ELR (cell line): Measurements from ENCODE around the gene TADA2B.
A peak's percentile ranks its signal among the peaks of the same experiment; 100 is the strongest.
"Not testable (repeated sequence)": the region's sequence is repeated elsewhere in the genome, so short reads cannot be mapped to it uniquely, and the experiment has no call there.

Source experiments
- DNase-seq: peaks from one replicate; pipeline ENCODE4 v3.0.0-alpha.2; 2015; ENCODE audit warnings: low read depth

The TADA2B gene

GRCh38 chr4:7079483-7079882 lies 36.3 kb downstream of the TADA2B start:
- not testable (repeated sequence) for DNase-seq

DNA sequence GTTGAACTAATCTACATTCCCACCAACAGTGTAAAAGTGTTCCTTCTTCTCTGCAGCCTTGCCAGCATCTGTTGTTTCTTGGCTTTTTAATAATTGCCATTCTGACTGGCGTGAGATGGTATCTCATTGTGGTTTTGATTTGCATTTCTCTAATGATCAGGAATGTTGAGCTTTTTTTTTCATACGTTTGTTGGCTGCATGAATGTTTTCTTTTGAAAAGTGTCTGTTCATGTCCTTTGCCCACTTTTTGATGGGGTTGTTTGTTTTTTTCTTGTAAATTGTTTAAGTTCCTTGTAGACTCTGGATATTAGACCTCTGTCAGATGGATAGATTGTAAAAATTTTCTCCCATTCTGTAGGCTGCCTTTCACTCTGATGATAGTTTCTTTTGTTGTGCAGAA lies 36.7 kb downstream of the TADA2B start:
- not testable (repeated sequence) for DNase-seq

DNA sequence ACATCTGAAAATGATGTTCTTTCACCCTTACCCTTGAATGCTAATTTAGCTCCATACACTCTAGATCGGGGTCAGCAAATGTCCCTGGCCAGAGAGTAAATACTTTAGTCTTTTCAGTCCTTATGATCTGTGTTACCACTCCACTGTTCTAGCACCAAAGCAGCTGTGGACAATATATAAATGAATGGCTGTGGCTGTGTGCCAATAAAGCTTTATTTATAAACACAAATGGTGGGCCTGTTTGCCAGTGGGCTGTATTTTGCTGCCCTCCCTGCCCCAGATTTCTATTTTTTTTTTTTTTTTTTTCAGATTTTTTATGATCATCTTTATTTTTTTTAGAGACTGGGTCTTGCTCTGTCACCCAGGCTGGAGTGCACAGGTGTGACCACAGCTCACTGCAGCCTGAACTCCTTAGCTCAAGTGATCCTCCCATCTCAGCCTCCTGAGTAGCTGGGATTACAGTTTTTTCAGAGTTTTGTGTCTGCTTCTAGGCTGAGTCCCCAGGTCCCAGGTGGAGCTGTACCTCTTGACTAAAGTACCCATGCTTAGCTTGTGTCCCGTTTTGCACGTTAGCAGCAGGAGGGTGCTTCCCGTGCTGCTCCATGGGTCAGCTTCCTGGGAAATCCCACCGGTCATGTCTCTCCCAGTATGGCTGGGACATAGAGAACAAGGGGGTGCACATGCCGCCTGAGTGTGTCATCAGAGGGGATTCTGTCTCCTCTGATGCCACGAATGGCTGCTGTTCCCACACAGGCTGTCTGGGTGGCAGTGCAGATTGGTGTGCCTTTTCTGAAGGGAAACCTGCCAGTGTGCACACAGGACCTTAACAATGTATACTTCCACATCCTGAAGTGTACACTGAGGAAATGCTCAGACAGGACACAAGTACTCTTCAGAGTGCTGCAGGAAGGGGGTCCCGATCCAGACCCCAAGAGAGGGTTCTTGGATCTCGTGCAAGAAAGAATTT lies 40.7 kb downstream of the TADA2B start:
- no peak for DNase-seq

DNA sequence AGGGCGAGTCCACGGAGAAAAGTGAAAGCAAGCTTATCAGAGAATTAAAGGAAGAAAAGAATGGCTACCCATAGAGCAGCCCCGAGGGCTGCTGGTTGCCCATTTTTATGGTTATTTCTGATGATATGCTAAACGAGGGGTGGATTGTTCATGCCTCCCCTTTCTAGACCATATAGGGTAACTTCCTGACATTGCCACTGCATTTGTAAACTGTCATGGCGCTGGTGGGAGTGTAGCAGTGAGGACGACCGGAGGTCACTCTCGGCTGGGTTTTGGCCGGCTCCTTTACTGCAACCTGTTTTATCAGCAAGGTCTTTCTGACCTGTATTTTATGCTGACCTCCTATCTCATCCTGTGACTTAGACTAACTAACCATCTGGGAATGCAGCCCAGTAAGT lies 41.4 kb downstream of the TADA2B start:
- DNase-seq = not testable (repeated sequence)

DNA sequence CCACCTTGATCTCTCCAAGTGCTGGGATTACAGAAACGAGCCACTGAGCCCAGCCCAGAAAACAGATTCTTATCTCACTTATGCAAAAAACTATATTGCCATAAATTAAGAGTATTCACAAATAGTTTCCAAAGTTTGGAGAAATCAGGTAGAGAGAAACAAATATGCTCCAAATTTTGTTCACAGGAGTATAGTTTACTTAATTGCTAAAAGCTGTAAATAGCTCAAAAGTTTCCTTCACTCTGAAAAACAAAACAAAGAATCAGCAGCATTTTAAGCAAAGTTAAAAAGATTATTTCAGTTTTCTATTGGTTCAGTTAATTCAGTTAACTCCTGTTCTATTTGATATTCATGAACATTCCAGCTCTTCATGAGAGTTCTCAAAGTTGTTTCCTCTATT lies 43.2 kb downstream of the TADA2B start:
- DNase-seq = no peak

DNA sequence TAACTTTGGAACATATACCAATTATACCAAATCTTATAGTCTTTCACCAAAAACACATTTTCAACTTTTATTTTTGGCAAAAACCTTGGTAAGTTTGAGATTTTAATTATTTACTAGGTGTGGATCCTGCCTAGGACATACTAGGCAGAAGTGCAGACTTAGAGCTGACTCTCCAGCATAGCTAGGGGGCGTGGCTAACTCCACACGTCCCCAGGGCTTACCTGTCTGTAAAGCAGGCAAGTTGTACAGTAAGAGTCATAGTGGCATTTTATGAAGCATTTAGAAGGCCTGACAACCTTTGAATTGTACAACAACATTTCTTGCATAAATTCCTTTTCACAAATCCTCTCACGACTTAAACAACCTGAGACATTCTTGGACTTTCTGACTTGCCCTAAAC lies 43.9 kb downstream of the TADA2B start:
- DNase-seq = no peak

DNA sequence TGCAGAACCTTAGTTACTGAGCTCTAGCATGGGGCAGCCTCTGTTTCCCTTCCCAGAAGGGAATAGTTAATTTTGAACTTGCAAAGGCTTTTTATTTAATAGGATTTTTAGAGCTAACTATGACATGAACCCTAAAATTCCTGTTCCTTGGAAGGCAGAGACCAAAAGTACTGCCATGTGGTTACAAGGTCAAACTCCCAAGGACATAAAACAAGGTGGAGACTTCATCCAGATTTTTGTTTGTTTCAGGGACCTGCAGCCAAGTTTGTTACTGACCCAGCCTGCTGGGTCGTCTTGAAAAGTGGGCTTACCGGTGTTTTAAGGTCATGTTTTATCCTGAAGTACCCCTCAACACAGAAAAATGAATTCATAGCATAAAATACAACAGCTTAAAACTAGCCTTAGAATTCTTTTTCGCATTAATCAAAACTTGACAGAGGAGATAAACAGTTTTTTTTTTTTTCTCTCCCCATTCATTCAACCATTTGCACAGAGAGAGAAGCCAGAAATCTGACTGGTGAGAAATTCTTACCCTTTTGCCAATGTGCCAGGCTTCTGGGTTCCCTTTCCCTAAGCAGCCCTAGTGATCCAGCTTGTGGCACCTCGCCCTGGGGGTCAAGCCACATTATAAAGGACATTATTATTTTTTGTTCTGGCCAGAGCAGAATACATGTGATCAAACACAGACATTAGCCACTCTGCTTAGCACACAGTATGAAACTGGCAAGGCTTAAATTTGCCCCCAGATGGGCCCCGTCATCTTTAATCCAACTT lies 46.2 kb downstream of the TADA2B start:
- DNase-seq = no peak

- DNase-seq = no peak
These were observed 48.9 kb downstream of the TADA2B start for GRCh38 chr4:7092026-7092425.

DNA sequence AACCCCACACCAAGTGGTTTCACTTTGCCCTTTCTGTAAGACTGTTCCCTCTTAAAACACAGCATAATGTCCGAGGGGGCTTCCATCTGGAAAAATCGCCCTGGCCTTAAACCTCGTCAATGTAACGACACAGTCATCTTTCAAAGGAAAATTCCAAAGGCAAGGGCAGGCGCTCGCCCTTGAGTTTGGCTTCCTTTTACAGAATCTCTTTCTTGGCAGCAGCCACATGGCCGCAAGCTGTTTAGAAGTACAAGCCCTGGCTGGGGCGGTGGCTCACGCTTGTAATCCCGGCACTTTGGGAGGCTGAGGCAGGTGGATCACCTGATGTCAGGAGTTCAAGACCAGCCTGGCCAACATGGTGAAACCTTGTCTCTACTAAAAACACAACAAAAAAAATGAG lies 51.7 kb downstream of the TADA2B start:
- no peak for DNase-seq

GRCh38 chr4:7095611-7096155 lies 52.5 kb downstream of the TADA2B start:
- no peak for DNase-seq

DNA sequence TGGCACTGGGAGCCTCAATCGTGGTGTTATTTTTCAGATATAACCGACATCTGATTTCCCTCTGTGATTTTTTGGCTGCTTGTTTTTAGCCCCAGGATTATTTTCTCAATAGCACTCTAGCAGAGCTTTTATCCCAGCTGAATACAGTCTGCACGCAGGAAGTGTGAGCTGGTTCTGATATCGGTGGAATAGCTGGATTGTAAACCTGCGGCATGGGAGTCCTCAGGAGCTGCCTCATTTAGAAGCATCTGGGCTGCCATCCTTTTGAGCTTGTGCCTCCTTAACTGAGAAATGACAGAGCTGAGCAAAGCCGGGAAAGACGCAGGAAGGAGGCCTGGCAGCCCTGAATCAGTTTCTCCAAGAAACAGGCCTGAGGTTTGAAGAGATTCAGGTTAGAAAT lies 53.1 kb downstream of the TADA2B start:
- no peak for DNase-seq

DNA sequence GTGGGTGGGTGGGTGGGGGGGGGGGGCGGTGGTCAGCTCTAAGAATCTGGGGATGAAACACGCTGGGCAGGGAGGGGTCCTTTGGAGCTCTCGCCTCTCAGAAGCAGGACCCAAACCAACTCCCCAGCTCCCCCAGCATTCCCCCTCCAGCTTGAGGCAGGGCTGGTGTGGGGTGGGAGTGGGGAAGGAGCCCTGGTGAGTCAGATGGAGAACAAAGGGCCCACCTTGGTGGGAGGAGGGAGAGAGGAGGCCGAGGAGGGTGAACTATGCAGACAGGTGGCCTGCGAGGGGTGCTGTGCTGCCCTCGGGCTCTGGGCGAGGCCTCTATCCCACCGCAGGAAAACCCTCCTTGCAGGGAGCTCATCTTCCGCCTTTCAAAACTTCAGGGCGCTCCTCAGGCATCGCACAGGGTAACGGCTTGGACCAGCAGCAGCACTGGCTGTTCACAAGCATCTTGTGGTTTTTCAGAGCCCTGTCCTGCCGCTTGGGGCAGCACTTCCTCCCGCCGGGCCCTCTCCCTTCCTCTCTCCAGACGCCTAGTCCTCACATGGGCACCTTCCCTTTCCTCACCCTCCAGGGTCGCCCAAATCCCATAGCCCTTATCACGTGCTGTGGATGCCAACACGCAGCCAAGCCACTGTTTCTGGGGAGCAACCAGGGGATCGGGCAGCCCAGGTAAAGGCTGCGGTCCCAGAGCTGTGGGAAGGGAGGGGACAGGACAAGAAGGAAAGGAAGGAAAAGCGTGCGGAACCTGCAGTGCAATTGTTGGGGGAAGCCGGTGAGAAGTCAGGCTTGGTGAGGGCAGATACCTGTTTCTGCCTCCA lies 58.7 kb downstream of the TADA2B start:
- peak; percentile 73 for DNase-seq

- not testable (repeated sequence) for DNase-seq
These were observed 59.3 kb downstream of the TADA2B start for GRCh38 chr4:7102516-7102909.

DNA sequence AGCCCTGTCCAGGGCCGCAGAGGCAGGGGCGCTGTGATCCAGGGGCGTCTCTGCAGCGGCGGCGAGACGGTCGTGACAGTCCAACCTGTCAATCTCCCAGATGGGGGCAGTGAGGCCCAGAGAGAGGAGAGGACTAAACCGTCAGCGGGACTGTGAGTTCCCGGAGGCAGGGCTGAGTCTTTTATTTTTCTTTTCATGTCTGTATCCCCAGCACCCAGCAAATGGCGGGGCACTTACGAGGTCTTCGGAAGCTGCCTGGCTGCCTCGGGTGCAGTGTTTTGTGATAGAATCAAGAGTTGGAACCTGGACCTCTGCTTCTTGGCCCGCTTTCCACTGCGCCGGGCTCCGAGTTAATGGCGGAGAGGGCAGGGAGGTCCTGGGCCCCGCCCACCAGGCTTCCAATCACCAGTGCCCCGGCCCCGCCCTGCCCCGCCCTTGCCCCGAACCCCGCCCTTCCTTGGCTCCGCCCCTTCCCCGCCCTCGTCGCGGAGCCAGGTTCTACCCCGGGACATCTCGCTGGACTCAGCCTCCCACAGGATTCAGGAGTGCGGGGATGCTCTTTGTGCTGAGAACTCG lies 59.9 kb downstream of the TADA2B start:
- peak; percentile 88 for DNase-seq

DNA sequence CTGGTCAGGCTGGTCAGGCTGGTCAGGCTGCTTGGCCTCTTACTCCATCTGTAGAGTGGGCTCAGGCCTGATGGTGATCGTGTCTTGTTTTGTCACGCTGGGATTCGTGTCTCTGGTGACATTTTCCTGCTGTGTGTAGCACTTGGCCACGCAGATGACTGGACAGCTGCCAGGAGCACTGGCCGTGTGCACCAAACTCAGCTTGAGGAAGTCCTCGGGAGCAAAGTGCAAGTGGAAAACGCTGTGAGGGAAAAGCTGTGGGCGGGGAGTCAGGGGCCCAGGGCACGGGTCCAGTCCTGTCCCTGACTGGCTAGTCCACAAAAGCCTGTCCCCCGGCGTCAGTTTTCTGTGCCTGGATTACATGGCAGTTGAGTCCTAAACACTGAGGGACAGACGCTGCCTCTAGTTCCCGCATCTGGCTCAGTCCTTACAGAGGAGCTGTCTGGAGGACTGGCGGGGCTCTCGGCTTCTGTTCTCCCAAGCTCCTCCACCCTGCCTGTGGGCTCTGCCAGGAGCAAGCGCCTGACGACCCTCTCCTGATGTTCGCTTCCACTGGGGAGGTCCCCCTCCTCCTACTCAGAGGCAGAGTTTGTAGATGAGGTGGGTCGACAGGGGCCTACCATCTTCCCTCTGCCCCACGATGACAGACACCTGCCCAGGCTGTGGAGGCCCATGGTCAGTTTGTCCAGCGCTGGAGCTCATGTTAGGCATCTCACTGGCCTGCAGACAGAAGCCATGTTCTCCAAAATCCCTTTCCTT lies 60.6 kb downstream of the TADA2B start:
- no peak for DNase-seq

GRCh38 chr4:7104366-7105031 lies 61.3 kb downstream of the TADA2B start:
- DNase-seq = no peak

DNA sequence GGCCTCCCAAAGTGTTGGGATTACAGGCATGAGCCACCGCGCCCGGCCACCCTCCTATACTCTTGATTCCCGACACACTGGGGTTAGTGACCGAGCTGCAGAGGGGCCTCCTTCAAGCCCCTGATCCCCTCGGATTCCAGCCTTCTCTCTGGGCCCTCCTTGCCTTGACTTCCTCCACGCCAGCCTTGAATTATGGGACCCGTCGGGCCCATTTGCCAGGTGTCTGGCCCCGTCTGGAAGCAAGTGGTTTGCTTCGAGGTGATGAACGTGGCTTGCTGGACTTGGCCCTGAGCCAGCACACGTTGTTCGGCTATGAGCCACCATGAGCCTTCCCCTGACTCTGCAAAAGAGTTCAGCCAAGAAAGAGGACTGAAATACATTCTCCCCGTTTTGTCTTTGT lies 62.1 kb downstream of the TADA2B start:
- no peak for DNase-seq

- DNase-seq = no peak
These were observed 64.2 kb downstream of the TADA2B start for GRCh38 chr4:7107166-7107905.
